Measurements from ENCODE around the gene DCLK1.

The DCLK1 gene

GRCh38 chr13:35766663-35767062 lies 364.5 kb downstream of the DCLK1 start:
- in situ Hi-C loops (cut with MboI; ENCODE audit: low sequenced_read_pairs) = no loop called here

GRCh38 chr13:35765941-35766340 lies 365.2 kb downstream of the DCLK1 start:
- in situ Hi-C loops (cut with MboI; ENCODE audit: low sequenced_read_pairs) = no loop called here

- in situ Hi-C loops (cut with MboI; ENCODE audit: low sequenced_read_pairs) = no loop called here
Measured at GRCh38 chr13:35765366-35765765, 365.8 kb downstream of the DCLK1 start.

GRCh38 chr13:35764326-35765015 lies 366.7 kb downstream of the DCLK1 start:
- in situ Hi-C loops (cut with MboI; ENCODE audit: low sequenced_read_pairs) = no loop called here

DNA sequence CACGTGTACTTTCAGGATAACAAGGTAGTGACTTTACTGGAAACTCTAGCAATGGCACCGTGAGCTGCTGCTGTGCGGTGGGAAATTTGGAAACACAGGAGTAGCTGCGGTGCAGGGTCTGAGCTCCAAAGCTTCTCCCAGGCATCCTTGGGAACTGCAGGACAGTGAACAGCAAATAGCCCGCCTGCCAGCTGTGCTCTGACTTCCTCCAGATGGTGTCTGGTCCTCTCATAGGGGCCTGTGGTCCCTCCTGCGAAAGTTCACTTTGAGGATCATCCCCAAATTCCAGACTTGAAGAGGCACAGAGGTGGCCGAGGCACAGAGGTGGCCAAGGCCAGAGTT lies 367.4 kb downstream of the DCLK1 start:
- in situ Hi-C loops (cut with MboI; ENCODE audit: low sequenced_read_pairs) = no loop called here

DNA sequence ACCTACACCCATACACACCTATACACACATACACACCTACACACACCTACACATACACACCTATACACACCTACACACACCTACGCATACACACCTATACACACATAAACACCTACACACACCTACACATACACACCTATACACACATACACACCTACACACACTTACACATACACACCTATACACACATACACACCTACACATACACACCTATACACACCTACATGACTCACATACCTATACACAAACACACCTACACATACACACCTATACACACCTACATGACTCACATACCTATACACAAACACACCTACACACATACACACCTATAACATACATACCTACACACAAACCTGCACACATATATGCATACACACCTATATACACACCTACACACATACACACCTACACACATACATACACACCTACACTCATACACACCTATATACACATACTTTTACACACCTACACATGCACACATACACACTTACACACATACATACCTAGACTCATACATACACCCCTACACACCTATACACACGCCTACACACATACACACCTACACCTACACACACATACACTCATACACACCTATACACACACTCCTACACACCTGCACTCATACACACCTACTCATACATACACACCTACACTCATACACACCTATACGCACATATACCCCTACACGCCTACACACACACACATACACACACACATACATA lies 368.0 kb downstream of the DCLK1 start:
- in situ Hi-C loops (cut with MboI; ENCODE audit: low sequenced_read_pairs) = no loop called here

GRCh38 chr13:35761440-35762252 lies 369.5 kb downstream of the DCLK1 start:
- in situ Hi-C loops (cut with MboI; ENCODE audit: low sequenced_read_pairs) = no loop called here

- in situ Hi-C loops (cut with MboI; ENCODE audit: low sequenced_read_pairs) = no loop called here
Measured at GRCh38 chr13:35760735-35761281, 370.4 kb downstream of the DCLK1 start.

DNA sequence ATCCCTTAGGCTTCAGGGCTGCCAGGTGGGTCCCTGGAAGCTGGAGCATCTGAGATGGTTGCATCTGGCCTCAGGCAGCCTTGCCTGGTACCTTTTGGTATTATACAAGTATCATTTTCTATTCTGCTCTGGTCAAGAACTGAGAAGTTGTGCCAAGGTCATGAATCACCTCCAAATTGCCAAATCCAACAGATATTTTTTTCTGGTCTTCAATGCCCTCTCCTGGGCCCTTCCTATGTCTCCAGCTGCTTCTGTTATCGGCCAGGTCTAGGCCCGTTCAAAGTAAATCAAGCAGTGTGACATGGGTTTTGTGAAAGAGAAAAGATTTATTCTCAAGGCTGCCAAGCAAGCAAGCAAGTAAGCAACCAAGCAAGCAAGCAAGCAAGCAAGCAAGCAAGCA lies 383.6 kb downstream of the DCLK1 start:
- in situ Hi-C loops (cut with MboI; ENCODE audit: low sequenced_read_pairs) = no loop called here

DNA sequence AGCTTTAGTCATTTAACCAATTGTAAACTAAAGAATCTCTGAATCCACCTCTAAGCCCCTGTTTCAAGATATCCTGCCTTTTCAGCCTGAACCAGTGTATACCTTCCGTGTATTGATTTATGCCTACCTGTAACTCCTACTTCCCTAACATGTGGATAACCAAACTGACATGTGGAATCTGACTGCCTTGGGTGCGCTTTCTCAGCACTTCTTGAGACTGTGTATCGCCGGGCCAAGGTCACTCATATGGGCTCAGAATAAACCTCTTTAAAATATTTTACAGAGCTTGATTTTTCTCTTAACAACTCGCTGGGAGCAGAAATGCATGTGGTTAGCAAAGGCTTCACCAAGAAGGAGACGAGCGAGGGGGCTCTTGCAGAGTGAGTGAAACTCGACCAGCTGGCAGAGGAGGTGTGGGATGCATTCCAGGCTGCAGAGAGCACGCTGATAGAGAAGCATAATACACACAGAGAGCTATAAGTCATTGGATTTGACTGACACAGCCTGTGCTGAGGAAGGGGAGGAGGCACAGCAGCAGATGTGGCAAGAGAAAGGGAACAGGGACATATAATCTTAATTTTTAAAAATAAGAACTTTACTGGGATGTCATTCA lies 386.5 kb downstream of the DCLK1 start:
- in situ Hi-C loops (cut with MboI; ENCODE audit: low sequenced_read_pairs) = no loop called here

DNA sequence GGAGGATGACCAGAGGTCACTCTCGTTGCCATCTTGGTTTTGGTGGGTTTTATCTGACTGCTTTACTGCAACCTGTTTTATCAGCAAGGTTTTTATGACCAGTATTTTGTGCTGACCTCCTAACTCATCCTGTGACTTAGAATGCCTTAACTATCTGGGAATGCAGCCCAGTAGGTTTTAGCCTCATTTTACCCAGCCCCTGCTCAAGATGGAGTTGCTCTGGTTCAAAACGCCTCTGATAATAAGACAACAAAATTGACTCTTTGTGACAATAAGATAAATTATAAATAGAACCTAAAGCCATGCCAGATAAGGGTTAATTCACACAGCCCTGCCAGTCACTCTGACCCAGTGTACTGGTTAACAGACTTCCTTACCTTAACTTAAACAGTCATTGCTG lies 387.0 kb downstream of the DCLK1 start:
- in situ Hi-C loops (cut with MboI; ENCODE audit: low sequenced_read_pairs) = no loop called here

- in situ Hi-C loops (cut with MboI; ENCODE audit: low sequenced_read_pairs) = no loop called here
Measured at GRCh38 chr13:35743165-35743564, 388.0 kb downstream of the DCLK1 start.

- in situ Hi-C loops (cut with MboI; ENCODE audit: low sequenced_read_pairs) = no loop called here
Measured at GRCh38 chr13:35741657-35742056, 389.5 kb downstream of the DCLK1 start.

DNA sequence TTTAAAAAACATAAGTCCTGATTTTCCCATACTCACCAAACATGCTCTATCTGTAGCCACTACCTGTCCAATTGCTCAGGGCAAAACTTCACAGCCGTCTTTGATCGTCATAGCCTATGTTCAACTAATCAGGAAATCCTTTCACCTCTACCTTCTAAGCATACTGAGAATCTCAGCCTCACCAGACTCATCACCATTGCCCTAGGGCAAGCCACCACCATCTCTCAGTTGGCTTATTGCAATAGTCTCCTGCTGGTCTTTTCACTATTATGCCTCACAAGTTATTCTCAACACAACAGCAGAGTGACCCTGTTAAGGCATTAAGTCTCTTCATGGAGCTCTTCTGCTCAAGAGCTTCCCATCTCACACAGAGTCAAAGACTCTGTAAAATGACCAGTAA lies 394.3 kb downstream of the DCLK1 start:
- in situ Hi-C loops (cut with MboI; ENCODE audit: low sequenced_read_pairs) = no loop called here

GRCh38 chr13:35733827-35734226 lies 397.4 kb downstream of the DCLK1 start:
- in situ Hi-C loops (cut with MboI; ENCODE audit: low sequenced_read_pairs) = no loop called here

GRCh38 chr13:35732565-35732964 lies 398.6 kb downstream of the DCLK1 start:
- in situ Hi-C loops (cut with MboI; ENCODE audit: low sequenced_read_pairs) = no loop called here

GRCh38 chr13:35731471-35731870 lies 399.7 kb downstream of the DCLK1 start:
- in situ Hi-C loops (cut with MboI; ENCODE audit: low sequenced_read_pairs) = no loop called here

- in situ Hi-C loops (cut with MboI; ENCODE audit: low sequenced_read_pairs) = no loop called here
Measured at GRCh38 chr13:35729926-35730627, 401.1 kb downstream of the DCLK1 start.

- in situ Hi-C loops (cut with MboI; ENCODE audit: low sequenced_read_pairs) = no loop called here
Measured at GRCh38 chr13:35727881-35728280, 403.3 kb downstream of the DCLK1 start.

GRCh38 chr13:35724446-35724845 lies 406.7 kb downstream of the DCLK1 start:
- in situ Hi-C loops (cut with MboI; ENCODE audit: low sequenced_read_pairs) = no loop called here

- in situ Hi-C loops (cut with MboI; ENCODE audit: low sequenced_read_pairs) = no loop called here
Measured at GRCh38 chr13:35723821-35724220, 407.4 kb downstream of the DCLK1 start.
